Colonic mucosa (tissue), 4 donors: Measurements from ENCODE around the gene ACAP2. TPM values are rescaled to one million over a fixed set of nuclear protein-coding genes. Genes with fewer than 3 reads are reported as not detected.
"Not testable (repeated sequence)": the region's sequence is repeated elsewhere in the genome, so short reads cannot be mapped to it uniquely, and the experiment has no call there.

Experiments used
- DNase-seq: peaks from one replicate; pipeline ENCODE4 v3.0.0-alpha.2; 2020
- H3K27ac ChIP-seq: fragments of 200-600 bp; one replicate; pipeline ENCODE4 v1.8.0; 2021
- H3K27me3 ChIP-seq: fragments of 200-600 bp; one replicate; pipeline ENCODE4 v1.8.0; 2021
- H3K36me3 ChIP-seq: fragments of 200-600 bp; one replicate; pipeline ENCODE4 v1.8.0; 2021
- H3K4me1 ChIP-seq: fragments of 200-600 bp; one replicate; pipeline ENCODE4 v1.8.0; 2021; ENCODE audit warnings: mild to moderate bottlenecking
- H3K4me3 ChIP-seq: fragments of 200-600 bp; one replicate; pipeline ENCODE4 v1.8.0; 2021
- H3K9ac ChIP-seq, 2 donors: one replicate each; pipeline ENCODE4 v1.7.0; 2013; ENCODE audit warnings: control low read depth in 2 of 2, low read depth in 2 of 2, low read length in 2 of 2
- H3K9me3 ChIP-seq: fragments of 200-600 bp; one replicate; pipeline ENCODE4 v1.8.0; 2021
- CTCF ChIP-seq: fragments of 200-600 bp; IDR thresholded peaks from one replicate; pipeline ENCODE4 v1.8.0; 2022; ENCODE audit warnings: antibody characterized with exemption, mild to moderate bottlenecking
- intact Hi-C: fragments of 100-400 bp; cut with DNase I; formaldehyde crosslinking; loops from one replicate; pipeline ENCODE4 v1.14.1; 2022
- total RNA-seq, 2 donors: library from RNA; stranded (reverse); fragmentation: NEBNext Ultra II Directional in 1 of 2; extraction: Animal tissue kit (Norgen Biotek cat#: 25700) in 1 of 2; gene quantifications; one replicate each; pipeline ENCODE4 v1.2.1, GENCODE V29; 2021
- donor health status: healthy.
- donor health status: DM: no; HTN: no; CAD: no.
- donor health status: DM: no; HTN: no; CAD: no.

ACAP2 gene
- total RNA-seq, 2 donors from 2014 or later: 48.8 to 62.4 TPM

GRCh38 chr3:195467641-195468390 lies 25.0 kb upstream of the ACAP2 start:
- H3K36me3 ChIP-seq: no peaks in the 10 kb centered on the region
- no peaks in the 10 kb centered on the region for H3K27me3 ChIP-seq
- H3K4me3 ChIP-seq: no peak overlapping the region
- H3K4me1 ChIP-seq: peaks cover under 1% of the 10 kb centered on the region
- intact Hi-C loops: no loop called here
- no peak for DNase-seq
- no peak overlapping the region for H3K27ac ChIP-seq
- no peaks in the 10 kb centered on the region for H3K9me3 ChIP-seq
- no peak for TF ChIP-seq CTCF
- H3K9ac ChIP-seq: no peak overlapping the region

GRCh38 chr3:195466251-195466650 lies 23.4 kb upstream of the ACAP2 start:
- intact Hi-C loops: no loop called here
- TF ChIP-seq CTCF: no peak
- H3K36me3 ChIP-seq: no peaks in the 10 kb centered on the region
- H3K27me3 ChIP-seq: no peaks in the 10 kb centered on the region
- H3K9me3 ChIP-seq: no peaks in the 10 kb centered on the region
- no peak overlapping the region for H3K9ac ChIP-seq
- no peak overlapping the region for H3K27ac ChIP-seq
- DNase-seq: no peak
- H3K4me3 ChIP-seq: no peak overlapping the region
- H3K4me1 ChIP-seq: peaks cover 5% of the 10 kb centered on the region

GRCh38 chr3:195462922-195463321 lies 20.1 kb upstream of the ACAP2 start:
- peak; percentile 72 for DNase-seq
- H3K4me1 ChIP-seq: not testable (repeated sequence)

GRCh38 chr3:195462308-195462610 lies 19.4 kb upstream of the ACAP2 start:
- peaks cover 5% of the 10 kb centered on the region for H3K4me1 ChIP-seq
- no peaks in the 10 kb centered on the region for H3K36me3 ChIP-seq
- no peaks in the 10 kb centered on the region for H3K27me3 ChIP-seq
- no peaks in the 10 kb centered on the region for H3K9me3 ChIP-seq
- peak; percentile 49 for DNase-seq
- peak overlapping the region in 1 of 2 donors; percentile 59 for H3K9ac ChIP-seq
- intact Hi-C loops: no loop called here
- H3K27ac ChIP-seq: peak overlapping the region; percentile 59
- TF ChIP-seq CTCF: no peak
- H3K4me3 ChIP-seq: no peak overlapping the region

More at GRCh38 chr3:195462922-195463321, 20.1 kb upstream of the ACAP2 start:
- intact Hi-C loops, H3K27me3 ChIP-seq, H3K4me3 ChIP-seq, H3K9me3 ChIP-seq, H3K9ac ChIP-seq, H3K36me3 ChIP-seq: not testable (repeated sequence)
- H3K27ac ChIP-seq: peak overlapping the region; percentile 59

- H3K36me3 ChIP-seq: no peaks in the 10 kb centered on the region
- no peak overlapping the region for H3K4me3 ChIP-seq
- no peaks in the 10 kb centered on the region for H3K27me3 ChIP-seq
- peak overlapping the region; percentile 59 for H3K27ac ChIP-seq
- no peaks in the 10 kb centered on the region for H3K9me3 ChIP-seq
- H3K4me1 ChIP-seq: peaks cover 5% of the 10 kb centered on the region
- no peak for TF ChIP-seq CTCF
- peak overlapping the region in 1 of 2 donors; percentile 59 for H3K9ac ChIP-seq
- DNase-seq: peak; percentile 51
- intact Hi-C loops: no loop called here
These were observed 18.9 kb upstream of the ACAP2 start for GRCh38 chr3:195461594-195462307.
